Stimulated activated CD8-positive, alpha-beta memory T cell treated with anti-CD3 and anti-CD28 coated beads, Interleukin-4, amount 100 ng/mL, for 1 hour (primary cell): ENCODE data around the gene SORBS1.
A peak's percentile ranks its signal among the peaks of the same experiment; 100 is the strongest.

Experiments used
- DNase-seq, 2 donors: peaks; one replicate each; pipeline ENCODE4 v3.0.0-alpha.2; 2020; ENCODE audit warnings: low read depth in 2 of 2, low spot score in 1 of 2

The SORBS1 gene

DNA sequence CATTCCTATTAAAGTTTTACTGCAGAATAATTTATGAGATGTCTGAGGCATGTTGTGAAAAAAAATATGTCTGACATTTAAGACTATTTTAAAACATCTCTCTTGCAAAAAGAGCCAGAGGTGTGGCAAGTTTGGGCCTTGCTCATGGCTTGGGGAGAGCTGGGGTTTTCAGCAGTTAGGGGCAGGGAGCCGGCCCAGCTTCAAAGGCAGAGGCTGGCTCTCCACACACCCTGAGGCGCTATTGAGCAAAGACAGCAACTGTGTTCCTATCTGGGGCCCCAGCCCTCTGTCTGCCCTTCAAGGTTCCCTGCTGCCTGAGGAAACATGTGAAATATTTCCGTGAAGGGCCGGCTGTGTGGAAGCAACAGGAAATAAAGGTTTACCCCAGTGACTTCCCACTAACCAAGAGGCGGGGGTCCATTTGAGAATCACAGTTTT is 94.0 kb downstream of the SORBS1 start:
- DNase-seq: no peak

DNA sequence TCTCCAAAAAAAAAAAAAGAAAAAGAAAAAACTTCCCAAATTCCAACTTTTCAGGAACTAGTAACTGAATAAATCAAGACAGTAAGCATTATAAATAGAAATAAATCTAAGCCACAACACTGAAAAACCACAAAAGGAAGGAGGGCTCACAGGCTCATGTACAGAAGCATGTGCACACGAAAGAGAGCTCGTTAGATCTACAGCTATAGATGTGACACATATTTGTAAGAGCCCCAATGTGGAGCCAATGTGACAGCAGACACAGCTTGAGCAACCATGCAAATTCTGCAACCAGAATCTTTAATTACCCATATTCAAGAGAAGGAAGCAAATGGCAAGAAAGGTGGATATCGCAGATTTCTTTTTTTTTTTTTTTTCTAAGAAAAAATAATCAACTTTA is 94.7 kb downstream of the SORBS1 start:
- no peak for DNase-seq

DNA sequence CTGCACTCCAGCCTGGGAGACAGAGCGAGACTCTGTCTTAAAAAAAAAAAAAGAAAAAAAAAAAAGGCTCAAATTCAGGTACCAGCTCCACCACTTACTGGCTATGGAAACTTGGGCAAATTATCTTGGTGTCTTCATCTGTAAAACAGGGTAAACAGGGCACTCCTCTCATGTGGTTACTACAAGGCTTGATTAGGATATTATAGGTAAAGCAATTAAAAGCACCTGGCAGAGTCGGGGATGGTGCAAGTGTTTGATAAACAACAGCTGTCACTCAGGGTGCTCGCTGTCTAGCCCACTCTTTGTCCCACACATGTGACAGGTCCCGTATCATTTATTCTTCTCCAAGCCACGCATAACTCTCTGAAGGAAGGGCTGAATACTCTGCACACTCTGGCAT is 96.9 kb downstream of the SORBS1 start:
- DNase-seq: no peak

DNA sequence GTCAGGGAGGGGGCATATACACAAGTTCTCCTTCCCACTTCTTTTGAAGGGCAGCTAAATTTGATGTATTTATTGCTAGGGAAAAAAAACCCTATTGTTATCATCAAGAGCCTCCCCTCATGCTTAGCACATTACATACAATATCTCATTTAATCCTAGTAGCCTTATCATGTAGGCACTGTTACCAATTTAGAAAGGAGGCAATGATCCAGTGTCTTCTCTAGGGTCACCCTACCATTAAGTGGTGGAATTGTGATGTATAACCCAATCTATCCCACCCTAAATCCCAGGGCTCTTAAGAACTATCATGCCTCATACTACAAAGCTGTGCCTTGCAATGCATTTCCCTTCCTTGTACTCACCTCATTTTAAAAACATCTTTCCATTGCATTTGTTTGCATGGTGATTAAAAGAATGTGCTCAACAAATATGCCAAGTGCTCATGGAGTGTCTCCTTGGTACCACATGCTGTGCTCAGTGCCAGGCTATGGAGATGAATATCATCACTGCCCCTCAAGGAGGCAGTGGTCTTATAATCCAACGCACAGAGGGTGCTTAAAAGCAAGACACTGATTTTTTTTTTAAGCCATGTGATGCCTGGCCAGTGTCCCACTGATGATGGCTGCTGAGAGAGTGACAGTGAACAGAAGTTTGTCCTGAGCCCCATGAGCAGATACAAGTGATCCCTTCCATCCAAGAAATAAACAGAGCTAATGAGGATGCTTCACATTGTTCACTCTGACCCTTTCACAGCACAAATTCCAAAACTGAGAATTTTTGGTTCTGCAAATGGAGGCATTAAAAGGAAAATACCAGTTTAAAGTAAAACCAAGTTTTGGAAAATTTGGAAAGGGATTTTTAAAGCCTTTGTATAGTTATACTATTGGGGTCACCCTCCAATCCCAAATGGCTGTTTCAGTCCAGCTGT is 98.2 kb downstream of the SORBS1 start:
- DNase-seq: no peak

DNA sequence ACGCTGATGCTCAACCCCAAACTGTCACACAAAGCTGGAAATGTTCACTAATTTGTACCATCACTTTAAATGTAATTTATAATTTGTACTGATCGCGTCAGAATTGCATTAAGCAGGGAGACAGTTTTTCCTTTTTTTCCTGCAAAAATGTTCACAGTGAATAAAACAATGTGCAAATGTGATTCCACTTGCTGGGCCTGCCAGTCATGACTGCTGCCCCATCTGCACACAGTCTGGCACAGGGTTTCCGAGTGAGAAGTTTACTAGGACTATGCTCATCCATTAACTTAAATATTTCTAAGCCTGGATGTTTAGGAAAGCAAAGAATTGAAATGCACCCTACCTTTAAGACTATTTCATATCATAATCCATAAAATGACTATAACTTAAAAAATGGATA is 99.6 kb downstream of the SORBS1 start:
- DNase-seq: no peak

DNA sequence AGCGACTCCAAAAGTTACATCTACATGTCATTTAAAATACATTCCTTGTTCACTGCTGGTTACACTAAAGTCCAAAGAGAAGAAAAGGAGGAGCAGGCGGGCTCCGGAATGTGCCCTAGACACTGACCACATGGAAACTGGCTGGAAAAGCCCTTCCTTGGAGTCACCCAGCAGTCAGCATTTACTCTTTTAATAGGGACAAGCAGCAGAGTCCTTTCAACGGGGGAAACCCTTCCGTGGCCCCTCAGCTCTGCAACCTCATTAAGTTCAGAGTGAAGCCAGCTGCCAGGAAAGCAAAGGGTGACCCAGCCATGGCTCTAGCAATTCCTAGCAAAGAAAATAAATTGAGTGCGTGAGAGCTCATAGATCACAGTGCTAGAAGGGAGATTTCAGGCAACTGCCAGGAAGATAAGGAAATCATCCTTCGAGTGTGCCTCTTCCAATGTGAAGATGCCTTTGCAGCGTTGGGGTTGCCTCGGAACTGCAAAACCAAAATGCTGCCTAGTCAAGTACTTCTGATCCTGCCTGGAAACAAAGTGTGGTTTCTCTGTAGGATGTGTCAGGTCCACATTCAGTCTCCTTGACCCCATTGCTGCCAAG is 101.6 kb downstream of the SORBS1 start:
- DNase-seq: no peak

DNA sequence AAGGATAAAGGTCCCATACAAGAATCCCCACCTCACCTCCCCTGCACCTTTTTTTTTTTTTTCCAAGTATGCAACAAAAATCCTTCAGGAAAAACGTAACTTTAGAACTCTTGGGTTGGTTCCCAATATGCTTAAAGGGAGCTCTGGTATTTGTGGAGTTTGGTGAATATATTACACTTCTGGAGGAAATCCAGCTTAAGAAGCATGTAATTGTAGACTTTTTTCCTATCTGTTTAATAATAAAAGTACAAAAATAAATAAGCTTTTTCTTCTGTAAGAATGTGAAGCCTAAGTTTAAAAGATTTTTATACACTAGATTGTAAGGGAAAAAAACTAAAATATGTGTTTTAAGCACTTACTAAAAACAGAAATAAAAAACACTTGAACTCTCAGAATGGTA is 102.3 kb downstream of the SORBS1 start:
- DNase-seq: no peak

DNA sequence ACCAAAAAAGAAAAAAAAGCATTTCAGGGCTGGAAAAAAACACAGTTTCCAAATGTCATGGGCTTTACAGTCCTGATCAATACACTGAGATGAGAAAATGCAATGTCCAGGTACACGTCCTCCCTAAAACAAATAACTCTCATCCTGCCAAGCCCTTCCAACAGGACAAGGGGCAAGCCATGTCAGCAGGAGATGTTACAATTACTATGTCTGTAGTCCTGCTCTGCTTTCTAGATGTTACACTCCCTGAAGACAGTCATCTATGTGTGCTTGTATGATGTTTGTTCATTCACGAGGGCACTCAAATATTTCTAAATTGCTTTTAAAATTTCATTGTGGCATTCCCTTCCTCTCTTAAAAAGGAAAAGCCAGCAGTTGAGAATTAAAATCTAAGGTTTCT is 103.2 kb downstream of the SORBS1 start:
- no peak for DNase-seq

DNA sequence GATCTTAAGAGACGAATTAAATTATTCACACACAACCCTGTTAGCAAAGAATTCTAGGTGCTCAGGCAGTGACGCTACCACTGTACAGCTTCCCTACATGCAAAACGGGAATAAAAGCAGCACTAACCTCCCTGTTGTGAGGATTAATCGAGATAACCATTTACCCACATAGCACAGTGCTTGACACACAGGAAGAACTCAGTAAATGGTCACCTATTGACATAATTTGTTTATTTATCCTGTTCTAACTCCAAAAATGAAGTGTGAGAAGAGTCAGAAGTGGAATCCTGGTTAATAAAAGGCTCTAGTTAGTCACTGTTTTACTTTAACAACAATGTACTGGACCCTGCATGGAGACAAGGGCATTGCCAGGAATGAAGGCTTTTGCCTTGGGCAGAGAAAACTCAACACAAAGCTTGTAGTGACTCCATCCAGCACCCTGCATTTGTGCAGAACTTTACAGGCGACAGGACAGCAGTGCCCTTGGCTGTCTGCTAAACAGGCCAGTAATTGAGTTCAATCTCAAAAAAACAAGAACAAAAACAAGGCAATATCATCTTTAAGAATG is 103.8 kb downstream of the SORBS1 start:
- no peak for DNase-seq

DNA sequence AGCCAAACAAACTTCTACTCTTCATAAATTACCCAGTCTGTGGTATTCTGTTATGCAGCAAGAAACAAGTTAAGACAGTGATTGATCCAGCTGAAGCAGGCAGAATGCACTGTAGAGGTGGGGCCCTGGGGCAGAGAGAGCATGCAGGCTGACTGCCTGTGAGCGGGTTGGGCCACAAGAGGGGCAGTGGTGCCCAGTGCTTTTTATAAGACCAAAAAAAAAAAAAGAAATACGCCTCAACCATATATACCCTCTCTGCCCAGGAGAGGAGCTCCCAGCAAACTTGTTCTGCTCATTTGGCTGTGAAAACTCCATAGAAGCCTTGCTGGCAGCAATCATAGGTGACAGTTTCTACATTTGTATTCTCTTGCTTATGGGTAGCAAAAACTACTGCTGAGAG is 104.7 kb downstream of the SORBS1 start:
- DNase-seq: no peak

DNA sequence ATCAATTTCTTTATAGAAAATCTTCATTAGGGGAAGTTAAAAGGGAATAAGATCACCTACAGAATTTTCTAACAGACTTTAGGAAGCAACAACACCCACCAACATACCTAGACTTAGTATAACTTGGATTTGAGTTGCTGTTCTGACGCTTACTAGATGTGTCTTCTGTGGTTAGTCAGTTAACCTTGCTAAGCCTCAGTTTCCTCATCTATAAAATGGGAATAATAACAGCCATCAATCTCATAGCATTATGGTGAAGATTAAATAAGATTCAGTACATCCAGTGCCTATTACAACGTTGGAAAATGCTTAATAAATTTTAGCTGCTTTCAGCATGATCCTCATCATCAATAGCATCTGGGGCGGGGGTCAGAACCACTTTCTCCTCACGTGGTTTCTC is 106.2 kb downstream of the SORBS1 start:
- no peak for DNase-seq

DNA sequence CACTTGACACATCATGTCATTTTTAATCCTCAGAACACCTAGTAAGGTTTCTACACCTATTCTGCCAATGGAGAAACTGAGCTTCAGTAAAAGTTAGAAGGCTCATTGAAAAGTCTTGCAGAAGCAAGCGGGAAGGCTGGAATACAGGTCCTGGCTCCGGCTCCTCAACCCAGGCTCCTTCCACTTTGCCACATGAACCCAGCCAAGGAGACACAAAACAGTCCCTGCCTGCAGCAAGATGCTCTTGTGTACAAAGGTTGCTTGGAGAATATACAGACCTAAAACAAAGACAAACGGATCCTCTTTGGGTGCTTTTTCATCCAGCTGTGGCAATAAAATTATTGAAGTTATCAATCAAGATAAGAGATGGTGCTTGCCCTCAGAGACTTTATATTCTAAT is 106.8 kb downstream of the SORBS1 start:
- DNase-seq: no peak

DNA sequence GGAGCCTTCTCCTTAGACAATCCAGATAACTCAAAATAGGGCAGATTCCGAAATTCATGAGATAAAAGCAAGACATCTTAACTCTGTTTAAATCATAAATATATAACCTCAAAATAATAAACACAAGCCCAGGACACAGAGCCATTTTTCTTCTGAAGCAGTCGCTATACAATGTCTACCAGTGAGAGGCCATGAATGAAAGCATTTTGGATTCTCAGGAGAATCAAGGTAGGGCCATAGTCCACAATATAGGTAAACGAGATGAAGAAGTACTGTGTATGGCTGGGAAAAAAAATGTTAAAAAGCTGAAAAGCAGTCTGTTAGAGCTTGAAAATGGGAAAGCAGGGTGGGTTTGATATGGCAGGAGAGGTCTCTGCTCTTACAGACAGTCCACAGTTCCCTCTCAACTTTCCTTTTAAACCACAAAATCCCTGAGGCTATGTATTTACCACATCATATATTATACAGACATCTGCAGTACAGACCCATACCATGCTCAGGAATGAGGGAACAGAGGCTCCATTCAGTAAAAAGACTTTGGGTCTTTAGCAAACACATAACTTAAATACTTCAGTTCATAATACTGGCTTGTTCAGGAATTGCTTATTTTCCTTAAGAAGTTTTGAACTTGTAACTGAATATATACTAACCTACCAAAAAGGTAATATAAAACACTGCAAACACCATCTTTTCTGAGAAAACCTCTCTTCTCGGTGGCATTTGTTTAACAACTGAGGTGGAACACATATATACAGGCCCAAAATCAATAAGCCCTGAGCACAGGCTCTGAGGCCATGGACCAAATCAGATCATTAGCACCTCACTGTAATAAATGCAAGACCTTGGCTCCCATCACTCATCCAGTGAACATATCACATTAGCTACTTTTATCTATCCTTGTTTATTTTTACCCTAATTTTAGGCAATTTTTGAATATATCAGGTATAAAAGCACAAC is 109.3 kb downstream of the SORBS1 start:
- DNase-seq: no peak

DNA sequence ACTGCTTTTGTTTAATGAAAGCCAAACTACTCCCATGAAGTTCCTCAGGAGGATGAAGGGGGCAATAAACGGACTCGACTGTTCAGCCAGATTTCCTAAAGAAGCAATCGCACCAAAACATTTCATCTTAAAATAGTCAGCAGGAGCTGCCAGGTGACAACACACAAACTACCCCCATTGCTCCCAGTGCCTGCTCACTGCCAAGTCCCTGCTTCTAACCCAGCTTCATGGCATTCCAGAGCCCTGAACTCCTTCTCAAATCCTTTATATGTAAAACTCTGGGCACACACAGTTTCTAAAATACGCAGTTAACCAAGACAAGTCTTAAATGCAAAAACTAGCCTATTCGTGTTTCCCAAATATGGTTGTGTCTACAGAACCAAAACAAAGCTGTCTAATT is 110.0 kb downstream of the SORBS1 start:
- DNase-seq: no peak

DNA sequence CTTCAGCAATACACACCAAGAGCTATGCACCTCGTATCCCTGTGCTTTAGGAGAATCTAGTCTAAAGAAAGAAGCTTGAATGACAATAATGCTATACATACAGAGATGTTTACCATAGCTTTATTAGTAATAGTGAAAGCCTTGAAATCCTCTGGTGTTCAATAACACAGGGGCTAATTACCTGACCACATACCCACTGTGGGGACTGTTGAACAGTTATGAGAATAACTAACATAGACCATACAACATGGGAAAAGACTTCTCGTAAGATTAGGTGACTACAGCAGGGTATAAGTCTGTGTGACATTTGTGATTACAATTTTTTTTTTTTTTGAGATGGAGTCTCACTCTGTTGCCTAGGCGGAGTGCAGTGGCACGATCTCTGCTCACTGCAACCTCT is 111.0 kb downstream of the SORBS1 start:
- DNase-seq: no peak

DNA sequence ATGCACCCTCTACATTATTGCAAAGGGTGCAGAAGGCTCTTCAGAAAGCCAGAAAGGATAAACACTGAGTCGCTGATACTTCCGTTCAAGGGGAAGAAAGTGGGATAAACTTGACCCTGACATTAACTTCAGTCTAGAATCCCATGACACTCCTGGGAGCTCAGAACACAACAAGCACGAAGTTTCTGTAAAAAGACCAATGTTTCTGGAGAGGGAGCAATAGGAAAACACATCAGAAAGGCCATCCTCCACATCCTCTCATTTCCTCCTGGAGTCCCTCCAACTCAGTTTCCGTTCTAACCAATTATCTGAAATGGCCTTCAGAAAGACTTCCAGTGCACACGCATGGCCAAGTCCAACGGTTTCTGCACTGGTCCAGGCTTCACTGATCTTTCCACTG is 113.5 kb downstream of the SORBS1 start:
- no peak for DNase-seq

DNA sequence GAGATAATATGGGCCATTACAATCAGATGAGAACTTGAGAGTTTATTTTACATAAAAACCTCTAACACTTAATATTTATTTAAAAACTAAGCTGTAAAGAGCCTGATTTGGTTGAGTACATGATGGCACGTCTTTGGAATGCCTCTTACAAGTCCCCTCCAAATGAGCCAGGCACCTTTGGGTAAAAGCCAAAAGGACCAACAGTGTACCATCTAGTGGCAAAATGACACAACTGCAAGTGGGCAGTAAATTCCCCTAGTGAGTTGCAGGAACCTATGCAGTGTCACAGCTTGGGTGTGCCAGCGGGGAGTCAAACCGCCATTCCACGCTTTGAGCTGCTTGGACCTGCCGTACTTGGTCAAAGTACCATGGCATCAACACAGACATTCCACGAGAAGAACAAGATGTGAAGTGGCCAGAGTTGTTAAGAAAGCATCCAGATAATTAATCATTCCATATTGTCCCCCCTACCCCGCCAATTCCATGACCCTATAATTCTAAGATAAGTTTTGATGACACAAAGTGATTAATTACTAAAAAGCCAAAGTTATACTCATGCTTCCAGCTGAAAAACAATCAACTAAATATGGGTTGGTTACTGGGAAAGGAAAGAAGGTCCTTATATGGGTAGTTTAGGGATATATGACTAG is 115.2 kb downstream of the SORBS1 start:
- peak in 1 of 2 donors; percentile 7 for DNase-seq

DNA sequence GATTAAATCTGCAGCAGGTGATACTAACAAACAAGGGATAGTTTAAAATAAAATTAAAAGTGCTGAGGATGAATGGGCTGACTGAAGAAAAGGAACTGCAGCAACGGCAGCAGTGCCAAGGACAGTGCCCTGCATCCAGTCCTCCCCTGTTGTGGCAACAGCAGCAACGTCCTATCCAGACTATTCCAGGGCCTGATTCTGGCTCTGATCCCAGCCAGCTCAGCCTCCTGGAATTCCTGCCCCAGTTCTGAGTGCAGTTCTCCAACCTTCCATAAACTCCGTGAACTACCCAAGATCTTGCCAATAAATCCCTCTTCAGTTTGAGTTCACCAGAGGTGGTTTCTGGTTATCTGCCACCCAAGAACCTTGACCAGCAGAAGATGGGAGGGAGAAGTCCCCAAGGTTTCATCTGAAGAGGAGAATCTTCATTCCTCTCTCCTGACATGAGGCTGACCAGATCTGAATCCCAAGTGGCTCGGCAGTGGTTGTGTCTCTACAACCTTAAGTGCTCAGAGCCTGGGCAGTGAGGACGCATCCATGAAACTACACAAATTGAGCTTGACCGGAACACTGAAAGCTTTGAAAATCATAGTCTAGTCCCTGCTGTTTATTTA is 115.8 kb downstream of the SORBS1 start:
- no peak for DNase-seq

DNA sequence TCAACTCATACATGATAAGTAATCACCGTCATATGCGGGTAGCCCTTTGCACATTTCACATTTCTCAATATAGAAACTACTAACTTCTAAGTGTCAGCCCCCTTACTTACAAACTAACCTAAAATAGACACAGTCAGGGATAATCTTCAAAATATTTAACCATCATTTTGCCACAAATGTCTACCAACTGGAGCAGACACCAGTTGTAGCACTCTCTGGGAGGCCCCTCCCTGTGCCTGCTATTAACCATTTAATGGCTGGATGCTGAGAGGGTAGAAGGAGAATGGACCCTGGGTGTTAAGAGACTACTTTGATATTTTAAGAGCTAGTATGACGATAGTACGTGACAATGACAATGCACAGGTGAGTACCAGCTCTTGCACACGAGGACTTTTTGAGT is 116.4 kb downstream of the SORBS1 start:
- DNase-seq: no peak

DNA sequence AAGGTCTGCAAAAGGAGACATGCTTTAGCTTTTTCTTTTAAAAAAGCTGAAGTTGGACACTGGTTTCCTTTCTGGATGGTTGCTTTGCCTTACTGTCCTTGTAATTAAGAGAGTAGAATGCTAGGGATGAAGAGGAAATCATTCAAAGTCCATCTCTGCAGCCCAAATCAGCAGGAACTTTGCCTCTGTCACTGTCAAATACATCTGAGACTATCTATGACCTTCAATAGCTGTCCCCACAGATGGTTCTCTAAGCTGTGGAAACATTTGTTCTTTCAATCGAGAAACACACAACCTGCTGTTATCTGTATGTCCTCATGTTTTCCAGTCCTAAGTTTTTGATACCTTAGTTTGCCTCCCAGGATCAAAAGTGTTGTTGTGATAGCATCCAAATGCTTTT is 117.5 kb downstream of the SORBS1 start:
- DNase-seq: no peak
